Fibroblast of skin of back (primary cell): Measurements from ENCODE around the gene ALDH9A1.
A peak's percentile ranks its signal among the peaks of the same experiment; 100 is the strongest.
"Not testable (repeated sequence)": the region's sequence is repeated elsewhere in the genome, so short reads cannot be mapped to it uniquely, and the experiment has no call there.

Experiments
- DNase-seq: peaks from one replicate; pipeline ENCODE4 v3.0.0-alpha.2; 2013

The ALDH9A1 gene

GRCh38 chr1:165686971-165687433 lies 11.4 kb downstream of the ALDH9A1 start:
- DNase-seq: no peak

DNA sequence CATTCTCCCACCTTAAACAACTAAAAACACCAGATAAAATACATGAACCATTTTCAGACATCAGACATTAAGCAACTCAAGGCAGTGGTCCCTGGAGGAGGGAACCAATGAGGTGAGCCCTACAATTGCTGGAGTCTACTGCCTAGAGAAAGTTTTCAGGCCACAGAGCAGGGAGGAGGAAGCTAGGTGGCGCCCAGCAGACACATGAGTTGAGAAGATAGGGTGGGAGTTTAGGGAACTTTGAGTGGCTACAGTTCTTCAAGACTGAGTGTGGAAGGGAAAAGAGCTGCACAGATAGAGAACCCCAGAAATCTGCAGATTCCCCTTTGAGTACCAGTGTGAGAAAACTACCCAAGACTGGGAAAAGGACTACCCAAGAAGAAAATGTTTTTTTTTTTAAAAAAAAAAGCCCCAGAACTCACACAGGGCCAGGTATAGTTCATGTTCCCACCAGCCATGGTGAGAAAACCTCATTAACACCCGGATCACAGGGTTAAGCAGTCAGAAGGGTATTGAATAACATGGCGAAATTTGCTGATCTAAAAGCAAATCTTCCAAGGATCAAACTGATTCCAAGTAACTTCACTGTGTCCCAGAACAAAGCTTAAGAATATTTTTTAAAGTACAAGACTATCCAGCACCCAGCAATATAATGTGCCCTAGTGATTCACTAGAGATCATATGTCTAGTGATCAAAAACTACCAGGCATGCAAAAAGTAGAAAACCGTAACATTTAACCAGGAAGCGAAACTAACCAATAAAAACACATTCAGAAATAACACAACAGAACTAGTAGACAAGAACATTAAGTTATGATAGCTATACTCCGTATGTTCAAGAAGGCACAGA lies 12.0 kb downstream of the ALDH9A1 start:
- no peak for DNase-seq

DNA sequence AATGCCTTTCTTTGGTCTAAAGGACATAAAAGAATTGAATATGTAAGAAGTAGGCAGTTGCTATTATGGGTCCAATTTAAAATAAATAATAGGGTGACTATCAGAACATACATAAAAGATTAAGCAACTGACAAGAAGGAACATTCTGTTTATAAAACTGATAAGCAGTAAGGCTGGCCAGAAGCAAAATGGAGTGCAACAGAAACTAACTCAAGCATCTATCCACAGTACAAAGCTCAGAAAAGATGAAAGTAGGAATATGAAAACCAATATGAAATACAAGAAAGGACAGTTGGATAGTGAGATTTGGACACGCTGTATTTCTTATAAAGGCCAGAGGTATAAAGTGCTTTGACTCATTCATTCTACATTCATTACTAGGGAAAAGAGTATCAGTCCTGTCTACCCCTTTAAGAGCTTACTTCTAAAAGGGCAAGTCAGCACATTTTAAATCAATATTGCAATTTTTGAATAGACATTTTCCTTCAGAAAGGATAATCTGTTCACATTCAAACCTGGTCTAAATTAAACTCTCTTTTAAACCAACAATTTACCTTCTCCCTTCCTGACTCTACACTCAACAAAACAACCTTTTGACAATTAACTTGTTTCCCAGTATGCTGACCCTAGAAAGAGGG lies 14.4 kb downstream of the ALDH9A1 start:
- no peak for DNase-seq

DNA sequence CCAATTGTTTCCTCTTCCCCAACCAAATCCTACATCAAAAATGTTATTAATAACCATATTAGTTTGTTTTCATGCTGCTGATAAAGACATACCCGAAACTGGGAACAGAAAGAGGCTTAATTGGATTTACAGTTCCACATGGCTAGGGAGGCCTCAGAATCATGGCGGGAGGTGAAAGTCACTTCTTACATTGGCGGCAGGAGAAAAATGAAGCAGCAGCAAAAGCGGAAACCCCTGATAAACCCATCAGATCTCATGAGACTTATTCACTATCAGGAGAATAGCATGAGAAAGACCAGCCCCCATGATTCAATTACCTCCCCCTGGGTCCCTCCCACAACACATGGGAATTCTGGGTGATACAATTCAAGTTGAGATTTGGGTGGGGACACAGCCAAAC lies 17.6 kb downstream of the ALDH9A1 start:
- not testable (repeated sequence) for DNase-seq

DNA sequence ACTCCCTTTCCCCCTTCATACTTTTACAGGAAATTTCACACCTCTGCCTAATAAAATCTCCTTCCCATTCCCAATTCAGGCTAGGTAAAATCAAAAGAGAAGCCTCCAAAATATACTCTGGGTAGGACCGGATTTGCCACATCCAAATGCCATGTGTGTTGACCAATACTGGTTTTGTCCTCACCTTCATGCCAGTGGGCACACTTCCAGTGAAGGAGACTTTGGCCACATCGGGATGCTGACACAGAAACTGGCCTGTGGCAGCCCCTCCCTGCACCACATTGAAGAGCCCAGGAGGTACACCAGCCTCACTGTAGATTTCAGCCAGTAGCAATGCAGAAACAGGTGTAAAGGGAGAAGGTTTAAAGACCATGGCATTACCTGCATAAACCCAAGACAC lies 18.1 kb downstream of the ALDH9A1 start:
- DNase-seq: no peak

DNA sequence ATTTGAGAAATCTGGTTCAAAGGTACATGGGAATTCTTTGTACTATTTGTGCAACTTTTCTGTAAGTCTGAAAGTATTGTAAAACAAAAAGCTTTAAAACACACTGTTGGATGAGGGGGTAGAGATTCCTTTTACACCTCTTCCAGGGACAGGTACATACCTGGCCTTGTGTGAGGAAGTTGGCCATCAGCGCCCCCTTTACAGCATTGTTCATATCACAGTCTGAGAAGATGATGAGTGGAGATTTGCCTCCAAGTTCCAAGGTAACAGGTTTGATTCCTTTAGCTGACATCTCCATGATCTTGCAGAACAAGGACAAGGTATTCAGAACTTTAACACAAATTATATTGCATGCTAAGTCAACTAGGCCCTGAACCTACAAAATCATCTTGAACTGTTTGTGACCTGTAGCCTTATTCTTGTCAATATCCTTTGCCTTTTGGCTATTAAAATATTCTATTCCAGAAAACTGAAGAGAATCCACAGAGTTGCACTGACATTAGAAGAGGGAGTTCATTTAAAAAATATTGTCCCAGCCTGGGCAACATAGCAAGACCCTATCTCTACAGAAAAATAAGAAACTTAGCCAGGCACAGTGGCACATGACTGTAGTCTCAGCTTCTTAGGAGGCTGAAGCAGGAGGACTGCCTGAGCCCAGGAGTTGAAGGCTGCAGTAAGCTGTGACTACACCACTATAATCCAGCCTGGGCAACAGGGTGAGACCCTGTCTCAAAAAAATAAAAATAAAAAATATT lies 18.9 kb downstream of the ALDH9A1 start:
- DNase-seq: no peak

DNA sequence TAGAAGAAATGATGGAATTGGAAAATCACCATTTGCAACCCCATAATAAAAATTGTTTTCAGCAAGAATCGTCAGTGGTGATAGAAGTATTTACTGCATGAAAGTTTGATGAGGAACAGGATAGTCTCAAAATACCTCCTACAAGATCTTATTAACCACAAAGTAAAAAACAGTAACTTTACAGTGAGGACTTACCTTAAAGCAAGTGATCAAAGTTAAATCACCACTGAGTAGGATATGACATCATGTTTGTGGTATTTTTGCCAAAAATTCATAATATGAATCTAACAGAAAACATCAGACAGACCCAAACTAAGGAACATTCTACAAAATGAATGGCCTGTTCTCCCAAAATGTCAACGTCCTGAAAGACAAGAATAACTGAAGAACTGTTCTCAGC lies 19.9 kb downstream of the ALDH9A1 start:
- no peak for DNase-seq

- DNase-seq: no peak
These were observed 22.6 kb downstream of the ALDH9A1 start for GRCh38 chr1:165675794-165676193.

DNA sequence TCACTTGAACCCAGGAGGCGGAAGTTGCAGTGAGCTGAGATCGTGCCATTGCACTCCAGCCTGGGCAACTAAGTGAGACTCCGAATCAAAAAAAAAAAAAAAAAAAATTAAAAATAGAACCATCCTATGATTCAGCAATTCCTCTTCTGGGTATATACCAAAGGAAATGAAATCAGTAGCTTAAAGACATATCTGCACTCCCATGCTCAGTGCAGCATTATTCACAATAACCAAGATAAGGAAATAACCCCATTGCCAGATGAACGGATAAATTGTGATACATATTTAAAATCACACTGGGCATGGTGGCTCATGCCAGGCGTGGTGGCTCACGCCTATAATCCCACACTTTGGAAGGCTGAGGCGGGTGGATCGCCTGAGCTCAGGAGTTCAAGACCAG lies 23.8 kb downstream of the ALDH9A1 start:
- no peak for DNase-seq

DNA sequence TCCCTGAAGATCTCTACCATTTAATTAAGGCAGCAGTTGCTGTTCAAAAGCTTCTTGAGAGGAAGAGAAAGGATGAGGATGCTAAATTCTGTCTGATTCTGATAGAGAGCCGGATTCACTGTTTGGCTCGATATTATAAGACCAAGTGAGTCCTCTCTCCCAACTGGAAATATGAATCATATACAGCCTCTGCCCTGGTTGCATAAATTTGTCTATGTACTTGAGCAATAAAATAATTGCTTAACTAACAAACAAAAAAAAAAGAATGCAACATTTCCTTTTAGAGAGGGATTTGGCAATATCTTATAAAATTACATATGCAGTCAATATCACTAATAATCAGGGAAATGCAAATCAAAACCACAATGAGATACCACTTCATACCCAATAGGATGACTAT lies 26.8 kb downstream of the ALDH9A1 start:
- DNase-seq: no peak

- DNase-seq: no peak
These were observed 30.2 kb downstream of the ALDH9A1 start for GRCh38 chr1:165668184-165668583.

DNA sequence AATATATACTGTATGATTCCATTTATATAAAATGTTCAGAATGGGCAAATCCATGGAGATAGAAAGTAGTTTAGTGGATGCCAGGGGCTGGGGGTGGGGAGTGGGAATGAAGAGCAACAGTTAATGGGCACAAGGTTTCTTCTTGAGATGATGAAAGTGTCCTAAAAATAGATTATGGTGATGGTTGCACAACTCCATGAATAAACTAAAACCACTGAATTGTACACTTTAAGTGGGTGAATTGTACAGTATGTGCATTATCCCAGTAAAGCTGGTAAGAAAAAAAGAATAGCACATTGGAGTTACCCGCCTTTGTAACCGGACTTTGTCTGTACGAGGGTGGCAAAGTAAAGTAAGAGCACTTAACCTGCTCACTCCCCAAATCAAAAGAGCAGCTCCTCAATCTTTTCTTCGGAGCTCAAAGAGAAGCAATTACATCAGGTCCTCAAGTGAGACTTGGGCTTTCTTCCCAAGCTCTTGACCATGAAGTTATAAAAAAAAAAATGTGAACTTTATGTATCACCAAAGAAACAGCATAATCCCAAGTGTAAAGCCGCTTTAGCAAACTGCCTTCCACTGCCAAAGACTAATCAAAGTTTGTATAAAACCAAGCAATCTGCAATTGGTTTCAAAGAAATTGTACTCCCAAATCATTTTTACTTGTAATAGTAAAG lies 32.1 kb downstream of the ALDH9A1 start:
- no peak for DNase-seq

- no peak for DNase-seq
These were observed 36.2 kb downstream of the ALDH9A1 start for GRCh38 chr1:165662186-165662585.

GRCh38 chr1:165661703-165662102 lies 36.7 kb downstream of the ALDH9A1 start:
- DNase-seq: no peak

DNA sequence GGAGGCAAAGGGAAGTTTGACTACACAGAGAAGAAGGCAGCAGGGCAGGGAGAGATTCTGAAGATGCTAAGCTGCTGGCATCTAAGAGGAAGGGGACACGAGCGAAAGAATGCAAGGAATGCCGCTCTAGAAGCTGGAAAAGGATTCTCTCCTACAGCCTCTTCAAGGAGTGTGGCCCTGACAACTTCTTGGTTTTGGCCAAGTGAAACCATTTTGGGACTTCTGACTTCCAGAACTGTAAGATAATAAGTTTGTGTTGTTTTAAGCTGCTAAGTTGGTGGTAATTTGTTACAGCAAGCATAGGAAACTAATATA lies 38.8 kb downstream of the ALDH9A1 start:
- peak; percentile 31 for DNase-seq

DNA sequence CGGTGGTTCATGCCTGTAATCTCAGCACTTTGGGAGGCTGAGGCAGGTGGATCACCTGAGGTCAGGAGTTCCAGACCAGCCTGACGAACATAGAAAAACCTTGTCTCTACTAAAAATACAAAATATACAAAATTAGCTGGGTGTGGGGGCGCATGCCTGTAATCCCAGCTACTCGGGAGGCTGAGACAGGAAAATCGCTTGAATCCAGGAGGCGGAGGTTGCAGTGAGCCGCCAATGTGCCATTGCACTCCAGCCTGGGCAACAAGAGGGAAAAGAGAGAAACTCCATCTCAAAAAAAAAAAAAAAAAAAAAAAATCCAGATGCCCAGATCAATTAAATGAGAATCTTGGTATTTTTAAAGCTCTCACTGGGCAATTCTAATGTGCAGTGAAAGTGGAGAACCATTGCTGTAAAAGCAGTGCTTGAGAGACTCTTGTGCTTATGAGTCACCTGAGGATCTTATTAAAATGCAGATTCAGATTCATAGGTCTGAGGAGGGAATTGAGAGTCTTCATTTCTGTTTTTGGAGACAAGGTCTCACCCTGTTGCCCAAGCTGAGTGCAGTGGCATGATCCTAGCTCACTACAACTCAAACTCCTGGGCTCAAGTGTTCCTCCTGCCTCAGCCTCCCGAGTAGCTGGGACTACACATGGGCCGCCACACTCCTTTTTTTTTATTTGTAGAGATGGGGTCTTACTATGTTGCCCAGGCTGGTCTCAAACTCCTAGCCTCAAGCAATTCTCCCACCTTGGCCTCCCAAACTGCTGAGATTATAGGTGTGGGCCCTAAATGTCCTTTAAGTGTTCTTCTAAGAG lies 39.4 kb downstream of the ALDH9A1 start:
- DNase-seq: not testable (repeated sequence)

GRCh38 chr1:165650981-165651625 lies 47.3 kb downstream of the ALDH9A1 start:
- DNase-seq: no peak

GRCh38 chr1:165648919-165649572 lies 49.3 kb downstream of the ALDH9A1 start:
- DNase-seq: no peak

GRCh38 chr1:165647970-165648369 lies 50.4 kb downstream of the ALDH9A1 start:
- peak; percentile 17 for DNase-seq

- no peak for DNase-seq
These were observed 50.8 kb downstream of the ALDH9A1 start for GRCh38 chr1:165647517-165647916.
